GM18868 (cell line): ENCODE results near the gene ENKD1.
"Not testable (repeated sequence)": the region's sequence is repeated elsewhere in the genome, so short reads cannot be mapped to it uniquely, and the experiment has no call there.

Experiments
- ATAC-seq: cut with Tn5 transposase; IDR thresholded peaks from one replicate; pipeline ENCODE4 v1.9.1; 2021; ENCODE audit warnings: mild to moderate bottlenecking, moderate library complexity; ENCODE audit not compliant: unreplicated experiment

ENKD1 gene

DNA sequence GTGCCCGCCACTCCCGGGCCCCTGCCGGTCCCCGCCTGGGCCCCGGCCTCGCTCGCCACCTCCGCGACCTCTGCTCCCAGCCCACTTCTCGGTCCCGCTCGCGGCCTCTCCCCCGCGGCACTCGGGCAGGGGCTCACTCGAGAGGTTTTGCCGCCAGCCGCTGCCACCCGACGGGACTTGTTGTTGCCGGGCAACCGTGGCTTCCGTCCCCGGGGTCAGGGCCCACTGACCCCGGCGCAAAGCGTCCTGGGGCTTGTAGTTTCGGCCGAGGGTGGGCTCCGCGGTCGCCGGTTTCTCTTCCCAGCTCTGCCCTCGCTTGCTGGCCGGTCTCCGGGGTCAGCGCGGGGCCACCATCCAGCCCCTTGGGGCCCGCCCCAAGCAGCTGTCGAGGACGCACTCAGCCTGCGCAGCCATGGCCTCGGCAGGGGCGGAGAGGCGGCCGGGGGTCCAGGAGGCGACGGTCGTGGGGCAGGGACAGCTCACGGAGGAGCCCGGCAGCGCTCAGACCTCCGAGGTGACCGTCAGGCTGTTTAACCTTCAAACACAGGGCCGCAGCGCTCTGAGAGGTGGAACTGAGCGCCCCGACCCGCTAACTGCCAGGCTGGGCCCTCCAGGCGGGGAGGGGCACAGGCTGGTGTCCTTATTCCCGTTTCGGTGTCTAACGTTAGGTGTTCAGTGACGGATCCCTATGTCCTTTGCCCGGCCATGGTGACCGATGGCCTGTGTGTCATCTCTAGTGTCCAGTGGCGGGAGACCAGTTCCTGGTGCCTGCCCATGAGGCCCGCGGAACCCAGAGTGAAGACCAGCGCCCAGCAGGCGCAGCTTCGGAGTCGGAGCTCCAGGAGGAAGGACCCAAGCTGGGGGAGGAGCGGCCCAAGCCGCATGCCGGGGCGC, at the start of gene ENKD1, which contains the start of gene C16orf86:
Gene ENKD1, minus strand, starts transcription at position 192 of the 894 bp plus-strand sequence. CDS start 308 bp downstream, outside the sequence.
Gene C16orf86, plus strand, starts transcription at position 256 of the 894 bp plus-strand sequence. Its CDS starts 157 bp downstream, at position 413.
- peak; percentile 44 for ATAC-seq

- no peak for ATAC-seq
Measured at GRCh38 chr16:67716097-67716496, 49.5 kb upstream of the ENKD1 start.

DNA sequence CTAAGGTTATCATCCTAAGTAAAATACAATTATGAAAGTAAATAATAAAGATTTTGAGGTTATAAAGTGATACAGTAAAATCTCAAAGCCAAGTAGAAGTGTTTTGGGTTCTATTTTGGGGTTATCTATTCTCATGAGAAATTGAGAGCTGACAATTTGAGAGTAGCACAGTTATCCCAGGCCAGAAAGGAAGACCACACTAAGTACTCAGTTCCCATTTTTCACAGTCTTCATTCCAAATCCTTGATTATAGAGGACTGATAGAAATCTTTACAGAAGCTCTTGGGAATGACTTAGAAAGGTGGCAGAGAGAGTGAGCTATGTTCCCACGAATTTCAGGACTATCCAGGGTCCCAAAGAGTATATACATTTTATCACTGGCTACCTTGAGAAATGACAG, 48.0 kb upstream of the ENKD1 start:
- ATAC-seq = no peak

DNA sequence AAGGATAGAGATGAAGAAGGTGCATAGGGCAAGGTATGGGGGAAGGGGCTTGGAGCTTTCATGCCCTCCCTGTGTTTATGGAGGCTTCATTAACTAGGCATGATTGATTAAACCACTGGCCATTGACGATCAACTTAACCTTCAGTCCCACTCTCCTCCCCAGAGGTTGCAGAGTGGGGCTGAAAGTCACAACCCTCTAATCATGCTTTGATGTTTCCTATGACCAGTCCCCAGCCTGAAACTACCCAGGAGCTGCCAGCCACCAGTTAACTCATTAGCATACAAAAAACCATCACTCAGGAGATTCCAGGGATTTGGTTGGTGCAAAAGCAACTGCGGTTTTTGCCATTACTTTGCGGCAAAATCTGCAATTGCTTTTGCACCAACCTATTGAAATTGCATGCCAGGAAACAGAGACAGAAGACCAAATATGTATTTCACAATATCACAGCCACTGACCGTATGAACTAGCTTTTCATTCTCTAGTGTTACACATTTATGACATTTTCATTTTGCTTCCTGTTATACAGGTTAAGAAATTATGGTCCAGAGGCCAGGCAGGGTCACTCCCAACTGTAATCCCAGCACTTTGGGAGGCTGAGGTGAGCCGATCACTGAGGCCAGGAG, 47.2 kb upstream of the ENKD1 start:
- ATAC-seq = no peak

DNA sequence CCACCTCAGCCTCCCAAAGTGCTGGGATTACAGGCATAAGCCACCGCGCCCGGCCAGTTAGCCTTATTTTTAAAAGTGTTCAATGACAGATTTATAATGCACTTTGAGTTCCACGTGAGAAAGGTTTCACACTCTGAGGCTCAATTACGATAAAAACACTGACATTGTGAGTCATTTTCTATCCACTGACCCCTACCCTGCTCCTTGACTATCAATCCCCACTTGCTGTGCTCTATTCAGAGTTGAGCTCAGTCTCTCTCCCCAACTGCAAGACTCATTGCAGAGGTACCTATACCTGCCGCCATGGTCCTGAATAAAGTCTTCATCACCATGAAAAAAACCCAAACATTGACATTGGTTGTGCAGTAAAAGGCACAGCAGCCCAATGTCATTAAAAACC, 44.1 kb upstream of the ENKD1 start:
- no peak for ATAC-seq

- no peak for ATAC-seq
Measured at GRCh38 chr16:67709050-67709449, 42.5 kb upstream of the ENKD1 start.

GRCh38 chr16:67708368-67708771, 41.8 kb upstream of the ENKD1 start:
- ATAC-seq = no peak

DNA sequence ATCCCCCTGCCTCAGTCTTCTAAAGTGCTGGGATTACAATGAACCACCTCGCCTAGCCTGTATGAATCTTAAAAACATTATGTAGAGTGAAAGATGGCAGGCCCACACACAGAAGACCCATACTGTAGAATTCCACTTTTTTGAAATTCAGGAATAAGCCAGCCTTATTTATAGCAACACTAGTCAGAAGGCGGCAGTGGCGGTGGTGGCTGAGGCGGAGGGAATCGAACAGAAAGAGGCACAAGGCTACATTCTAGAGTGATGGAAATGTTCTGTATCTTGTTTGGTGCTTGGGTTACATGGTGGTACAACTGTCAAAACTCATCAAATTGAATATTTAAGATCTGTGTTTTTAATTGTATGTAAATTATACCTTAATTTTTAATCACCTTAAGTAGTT, 41.2 kb upstream of the ENKD1 start:
- ATAC-seq = no peak

- ATAC-seq = no peak
Measured at GRCh38 chr16:67707210-67707609, 40.7 kb upstream of the ENKD1 start.

DNA sequence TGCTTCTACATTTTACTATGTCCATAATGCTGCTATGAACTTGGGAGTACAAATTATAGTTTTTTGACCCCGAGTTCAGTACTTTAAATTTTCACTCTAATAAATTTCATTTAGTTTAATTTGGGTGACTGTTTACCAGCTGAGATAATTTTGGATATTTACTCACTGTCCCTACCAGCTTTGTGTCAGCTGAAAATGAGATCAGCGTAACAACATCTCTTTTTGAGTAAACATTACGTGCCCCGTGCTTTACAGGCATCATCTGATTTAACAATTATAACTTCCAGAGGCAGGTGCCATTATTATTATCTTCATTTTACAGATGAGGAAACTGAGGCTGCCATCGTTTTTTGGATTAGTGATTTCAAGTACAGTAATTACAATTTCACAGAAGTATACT, 37.6 kb upstream of the ENKD1 start:
- no peak for ATAC-seq

GRCh38 chr16:67703626-67704025, 37.1 kb upstream of the ENKD1 start:
- ATAC-seq = no peak

DNA sequence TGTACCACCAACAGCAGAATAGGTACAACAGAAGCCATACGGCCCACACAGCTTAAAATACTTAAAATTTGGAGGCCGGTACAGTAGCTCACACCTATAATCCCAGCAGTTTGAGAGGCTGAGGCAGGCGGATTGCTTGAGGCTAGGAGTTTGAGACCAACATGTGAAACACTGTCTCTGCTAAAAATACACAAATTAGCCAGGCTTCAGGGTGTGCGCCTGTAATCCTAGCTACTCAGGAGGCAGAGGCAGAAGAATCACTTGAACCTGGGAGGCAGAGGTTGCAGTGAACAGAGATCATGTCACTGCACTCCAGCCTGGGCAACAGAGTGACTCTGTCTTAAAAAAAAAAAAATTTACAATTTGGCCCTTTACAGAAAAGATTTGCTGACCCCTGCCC, 35.6 kb upstream of the ENKD1 start:
- ATAC-seq = no peak

- ATAC-seq = no peak
Measured at GRCh38 chr16:67701420-67701819, 34.9 kb upstream of the ENKD1 start.

GRCh38 chr16:67699265-67699664, 32.7 kb upstream of the ENKD1 start:
- ATAC-seq = no peak

DNA sequence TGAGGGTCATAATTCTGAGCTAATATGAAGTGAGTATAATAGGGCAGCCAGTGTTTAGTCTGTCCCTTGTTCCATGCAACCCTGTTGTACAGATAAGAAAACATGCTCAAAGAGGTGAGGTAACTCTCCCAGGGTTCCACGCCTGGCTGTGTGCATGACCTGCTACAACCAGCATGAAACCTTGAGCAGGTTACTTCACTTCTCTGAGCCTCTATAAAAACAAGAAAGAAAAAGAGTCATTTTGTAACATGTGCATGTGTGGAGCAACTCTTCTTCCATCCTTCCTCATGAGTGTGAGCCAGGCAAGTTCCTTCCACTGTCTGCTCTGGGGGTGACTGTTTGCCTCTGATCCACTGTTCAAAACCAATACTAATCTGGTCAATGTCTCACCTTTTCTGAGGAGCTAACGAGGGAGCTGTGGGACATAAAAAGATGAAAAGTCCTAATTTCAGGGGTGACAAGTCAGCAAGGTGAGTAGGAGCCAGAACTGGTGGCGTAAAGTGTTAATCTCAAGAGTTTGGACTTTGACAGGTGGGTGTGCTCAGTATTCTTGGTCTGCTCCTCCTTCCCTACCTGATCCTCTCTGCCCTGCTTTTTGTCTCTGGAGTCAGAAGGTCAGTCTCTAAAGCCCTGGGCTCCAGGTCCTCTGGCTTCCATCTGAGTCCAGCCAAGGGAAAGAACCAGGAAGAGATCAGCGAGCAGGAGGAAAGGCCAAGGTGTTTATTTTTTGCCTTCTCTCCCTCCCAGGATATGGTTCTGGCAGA, 31.1 kb upstream of the ENKD1 start:
- no peak for ATAC-seq

DNA sequence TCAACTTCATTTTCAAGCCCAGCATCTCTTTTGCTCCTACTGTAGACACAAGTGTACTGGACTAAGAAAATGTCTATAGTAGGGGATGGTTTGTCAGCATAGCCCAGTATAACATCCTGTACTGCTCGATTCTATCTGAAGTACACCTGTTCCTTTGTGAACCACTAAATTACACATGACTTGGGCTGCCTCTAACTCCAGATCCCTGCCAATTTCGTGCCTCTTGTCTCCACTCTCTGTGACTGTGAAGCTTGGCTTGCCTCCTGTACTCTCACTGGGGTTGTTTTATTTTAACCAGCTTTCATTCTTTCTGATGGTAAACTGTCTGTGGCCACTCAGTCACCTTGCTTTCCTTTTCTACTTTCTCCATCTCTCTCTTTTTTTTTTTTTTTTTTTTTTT, 28.1 kb upstream of the ENKD1 start:
- no peak for ATAC-seq

- not testable (repeated sequence) for ATAC-seq
Measured at GRCh38 chr16:67693517-67694285, 27.2 kb upstream of the ENKD1 start.

GRCh38 chr16:67685388-67686112, 19.0 kb upstream of the ENKD1 start:
- no peak for ATAC-seq

DNA sequence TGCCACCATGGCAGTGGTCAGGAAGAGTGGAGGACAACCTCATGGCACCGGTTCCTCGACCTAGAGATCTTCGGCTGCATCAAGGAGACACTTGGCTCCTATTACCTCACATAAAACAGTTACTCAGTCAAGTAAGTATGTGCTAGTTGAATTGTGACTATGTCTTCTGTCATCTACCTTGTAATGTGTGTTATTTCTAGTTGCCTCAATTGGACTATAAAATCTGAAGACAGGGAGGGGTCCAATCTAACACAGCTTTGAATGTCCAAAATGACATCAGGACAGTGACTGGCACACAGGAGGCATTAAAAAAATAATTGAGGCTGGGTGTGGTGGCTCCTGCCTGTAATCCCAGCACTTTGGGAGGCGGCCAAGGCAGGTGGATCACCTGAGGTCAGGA, 17.2 kb upstream of the ENKD1 start:
- no peak for ATAC-seq
